Measurements from ENCODE around the gene NCKAP5L.

The NCKAP5L gene

DNA sequence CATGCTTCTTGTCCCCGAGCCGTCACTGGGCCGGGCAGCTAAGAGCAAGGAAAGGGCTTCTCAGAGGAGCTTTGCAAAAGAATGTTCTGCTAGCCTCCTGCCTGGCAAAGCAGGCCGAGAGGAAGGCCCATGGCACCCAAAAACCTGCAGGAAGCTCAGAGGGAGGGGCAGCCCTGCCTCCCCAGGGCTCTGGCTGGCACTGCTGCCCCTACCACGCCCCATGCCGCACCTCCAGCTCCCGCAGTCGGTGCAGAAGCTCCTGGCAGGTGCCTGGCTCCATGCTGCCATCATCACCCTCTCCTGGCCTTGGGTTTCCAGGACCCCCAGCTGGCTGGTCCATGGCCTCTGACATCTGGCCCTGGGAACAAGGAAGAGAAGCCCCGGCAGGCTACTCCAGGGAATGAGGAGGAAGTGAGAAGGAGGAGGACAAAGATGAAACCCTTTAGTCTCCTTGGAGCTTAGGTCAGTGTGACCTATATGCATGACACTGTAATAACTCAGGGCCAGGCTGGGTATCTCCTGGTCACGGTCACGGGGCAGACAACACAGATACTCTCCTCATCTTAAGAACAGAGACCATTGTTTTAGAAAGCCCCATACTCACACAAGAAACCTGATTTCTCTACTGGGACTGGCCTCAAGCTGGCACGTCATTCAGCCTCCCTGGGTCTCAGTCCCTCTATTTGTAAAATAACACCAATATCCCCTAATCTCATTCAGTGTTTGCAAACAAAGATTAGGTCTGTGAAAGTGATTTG is 24.3 kb downstream of the NCKAP5L start:
- DNase-seq (ENCODE audit: insufficient read length, low spot score), result no peak
- FAIRE-seq, result no peak

DNA sequence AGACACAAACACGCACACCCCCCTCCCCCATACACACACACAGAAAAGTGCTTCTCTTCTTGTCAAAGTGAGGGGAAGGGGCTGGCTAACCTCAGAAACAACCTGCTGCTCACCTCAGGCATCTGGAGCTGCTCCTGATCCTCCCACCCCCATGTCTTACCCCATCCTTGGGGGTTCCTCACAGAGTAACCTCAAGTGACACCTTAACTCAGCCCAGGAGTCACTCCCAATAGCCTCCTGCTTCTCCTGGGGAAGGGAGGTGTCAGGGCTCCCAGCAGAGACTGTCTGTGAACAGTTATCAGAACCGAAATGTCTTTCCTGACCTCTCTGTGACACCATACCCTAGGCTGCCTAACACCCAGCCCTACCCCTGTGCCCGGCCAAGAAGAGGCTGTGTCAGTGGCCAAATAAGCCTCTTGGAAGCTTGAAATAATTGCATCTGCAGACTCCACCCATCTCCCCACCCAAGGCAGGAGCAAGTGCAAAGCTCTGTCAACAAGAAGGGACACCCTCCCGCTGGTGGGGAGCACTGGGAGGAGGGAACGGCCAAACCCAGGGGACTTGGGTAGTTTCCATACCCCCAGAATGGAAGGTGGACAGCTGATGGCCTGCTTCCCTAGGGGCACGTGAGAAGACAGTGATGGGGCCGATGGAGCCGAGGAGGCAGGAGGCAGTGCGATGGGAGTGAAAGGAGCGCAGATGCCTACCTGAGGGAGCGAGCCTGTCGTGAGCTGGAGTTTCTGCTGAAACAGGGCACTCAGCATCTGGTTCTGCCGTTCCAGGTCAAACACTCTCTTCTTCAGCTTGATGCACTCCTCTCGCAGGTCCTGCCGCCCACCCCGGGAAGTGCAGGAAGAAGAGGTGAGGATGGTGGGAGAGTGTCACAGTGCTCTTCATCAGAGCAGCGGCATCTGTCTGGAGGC is 26.8 kb downstream of the NCKAP5L start:
- DNase-seq (ENCODE audit: insufficient read length, low spot score) (no peak), FAIRE-seq (no peak)

DNA sequence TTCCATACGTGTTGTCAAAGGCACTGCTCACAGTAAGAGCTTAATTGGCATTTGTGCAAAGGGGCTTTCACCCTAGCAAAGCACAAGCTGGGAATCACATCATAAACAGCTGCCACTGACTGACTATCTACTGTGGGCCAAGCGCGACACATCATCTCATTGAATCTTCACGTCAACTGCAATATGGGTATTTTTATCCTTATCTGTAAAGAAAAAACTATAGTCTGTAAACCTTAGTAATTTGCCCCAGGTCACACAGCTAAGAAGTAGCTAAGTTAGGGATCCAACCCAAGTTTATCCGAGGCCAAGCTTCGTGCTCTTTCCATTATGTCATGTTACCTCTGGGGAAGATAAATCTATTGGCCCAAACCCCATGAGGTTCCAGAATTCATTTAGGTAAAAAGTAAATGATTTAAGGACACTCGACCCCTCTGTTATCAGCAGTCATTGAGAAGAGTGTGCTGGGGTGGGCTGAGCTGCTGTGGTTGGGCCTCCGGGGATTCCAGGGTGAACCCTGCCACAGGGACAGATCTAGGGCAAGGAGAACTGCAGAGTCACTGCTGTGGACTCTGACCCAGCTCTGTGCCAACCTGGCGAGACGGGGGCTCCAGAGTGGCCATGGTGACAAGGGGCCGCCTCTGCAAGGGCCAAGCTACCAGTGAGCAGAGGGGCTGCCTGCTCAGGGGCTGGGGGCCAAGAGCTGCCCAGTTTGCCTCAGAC is 27.6 kb downstream of the NCKAP5L start:
- DNase-seq (ENCODE audit: insufficient read length, low spot score), result no peak
- FAIRE-seq, result no peak

DNA sequence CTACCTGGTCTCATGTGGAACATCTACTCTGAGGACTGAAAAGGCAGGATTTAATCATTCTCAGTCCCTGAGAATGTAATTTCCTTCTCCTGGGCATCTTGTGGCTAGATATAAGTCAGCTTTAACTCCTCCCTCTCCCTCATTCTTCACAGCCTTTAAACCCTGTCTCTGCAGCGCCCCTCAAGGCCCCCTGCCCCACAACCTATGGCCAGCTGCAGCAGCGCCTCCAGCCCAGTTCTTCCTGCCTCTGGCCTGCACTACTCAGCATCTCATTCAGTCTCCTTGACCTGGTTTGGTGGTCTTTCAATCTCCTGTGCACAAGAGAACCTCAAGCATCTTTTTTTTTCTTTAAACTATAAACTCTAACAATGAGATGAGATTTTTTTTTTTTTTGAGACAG is 29.3 kb downstream of the NCKAP5L start:
- DNase-seq (ENCODE audit: insufficient read length, low spot score) (no peak), FAIRE-seq (no peak)

DNA sequence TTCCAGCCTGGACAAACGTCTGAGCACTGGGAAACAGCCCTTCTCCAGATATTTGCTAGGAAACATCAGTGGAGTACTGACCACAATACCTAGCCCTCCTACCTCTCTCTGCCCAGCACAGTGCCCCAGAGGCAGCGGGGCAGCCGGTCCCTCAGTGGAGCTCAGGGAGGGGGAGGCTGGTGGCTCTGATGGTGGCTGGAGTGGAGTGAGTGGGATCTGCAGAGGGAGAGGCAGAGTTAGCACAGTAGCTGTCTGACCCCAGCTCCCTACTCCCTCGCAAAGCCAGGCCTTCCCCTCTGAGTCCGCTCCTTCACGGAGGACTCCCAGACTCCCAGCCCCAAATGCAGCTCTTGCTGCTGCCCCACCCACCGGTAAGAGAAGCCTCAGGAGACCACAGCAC is 30.0 kb downstream of the NCKAP5L start:
- DNase-seq (ENCODE audit: insufficient read length, low spot score) (no peak), FAIRE-seq (no peak)

DNA sequence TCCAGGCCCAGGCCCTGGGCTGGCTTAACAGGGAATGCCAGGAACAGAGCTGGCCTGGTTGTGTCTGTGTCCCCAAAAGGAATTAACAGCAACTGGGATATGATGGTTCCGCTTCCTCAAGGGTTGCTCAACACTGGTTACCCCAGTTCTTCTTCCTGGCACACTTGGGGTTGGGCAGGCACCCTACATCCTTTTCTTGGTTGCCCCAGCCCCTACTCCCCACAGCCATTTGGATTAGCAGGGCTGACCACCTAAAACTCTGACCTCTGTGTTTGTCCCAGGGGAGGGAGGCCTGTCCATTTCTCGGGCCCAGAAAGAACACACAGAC is 30.8 kb downstream of the NCKAP5L start:
- FAIRE-seq (no peak), DNase-seq (ENCODE audit: insufficient read length, low spot score) (no peak)

DNA sequence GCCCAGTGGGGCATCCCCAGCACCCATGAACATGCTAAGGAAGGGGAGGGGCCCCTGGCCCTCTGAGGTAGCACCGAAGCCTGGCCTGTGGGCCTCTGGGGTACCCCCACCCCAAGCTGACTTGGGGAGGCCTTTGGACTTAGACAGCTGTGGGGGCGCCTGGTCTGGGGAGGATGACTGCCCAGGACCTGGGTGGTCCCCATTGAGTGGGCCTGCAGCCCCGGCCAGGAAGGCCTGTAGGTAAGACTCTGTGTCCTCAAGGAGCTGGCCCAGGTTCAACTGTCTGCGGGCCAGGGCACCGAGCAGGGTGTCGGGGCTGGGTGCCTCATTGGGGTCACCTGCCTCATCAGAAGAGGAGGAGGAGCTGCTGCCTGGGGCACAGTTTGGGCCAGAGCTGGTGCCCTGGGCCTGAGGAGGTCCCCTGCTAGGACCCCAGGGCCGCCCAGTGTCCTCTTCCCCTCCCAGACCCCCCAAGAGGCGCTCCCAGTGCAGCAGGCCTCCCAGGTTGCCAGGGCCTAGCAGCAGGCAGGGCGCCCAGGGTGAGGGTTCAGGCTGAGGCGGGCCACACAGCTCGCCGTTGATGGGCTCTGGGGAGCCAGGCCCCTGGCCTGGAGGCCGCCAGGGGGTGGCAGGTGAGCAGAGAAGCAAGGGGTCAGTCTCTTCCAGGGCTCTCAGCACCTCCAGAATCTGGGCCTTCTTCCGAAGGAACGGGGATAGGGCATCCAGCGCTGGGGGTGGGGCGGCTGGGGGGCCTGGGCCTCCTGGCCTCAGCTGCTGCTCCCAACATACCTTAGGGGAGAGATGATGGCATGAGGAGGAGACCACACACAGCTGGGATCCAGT is 31.4 kb downstream of the NCKAP5L start:
- DNase-seq (ENCODE audit: insufficient read length, low spot score), result no peak
- no peak for FAIRE-seq

DNA sequence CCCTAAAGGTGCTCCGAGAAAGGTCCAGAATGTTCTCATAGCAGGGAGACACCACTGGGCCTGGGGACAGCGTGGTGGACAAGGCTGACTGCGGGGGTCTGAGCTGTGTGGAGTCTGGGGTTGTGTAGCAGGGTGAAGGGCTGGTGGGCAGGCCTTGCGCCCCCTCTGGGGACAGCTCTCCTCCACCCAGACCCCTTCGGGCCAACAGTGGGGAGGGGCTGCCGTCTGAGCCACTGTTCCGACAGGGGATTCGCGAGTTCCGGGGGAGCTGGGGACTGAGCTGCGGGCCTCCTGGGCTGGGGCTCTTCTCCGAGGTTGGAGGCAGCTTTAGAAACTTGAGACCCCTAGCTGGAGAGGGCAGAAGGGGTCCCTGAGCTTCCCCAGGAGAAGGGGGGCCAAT is 32.1 kb downstream of the NCKAP5L start:
- FAIRE-seq (no peak), DNase-seq (ENCODE audit: insufficient read length, low spot score) (no peak)

DNA sequence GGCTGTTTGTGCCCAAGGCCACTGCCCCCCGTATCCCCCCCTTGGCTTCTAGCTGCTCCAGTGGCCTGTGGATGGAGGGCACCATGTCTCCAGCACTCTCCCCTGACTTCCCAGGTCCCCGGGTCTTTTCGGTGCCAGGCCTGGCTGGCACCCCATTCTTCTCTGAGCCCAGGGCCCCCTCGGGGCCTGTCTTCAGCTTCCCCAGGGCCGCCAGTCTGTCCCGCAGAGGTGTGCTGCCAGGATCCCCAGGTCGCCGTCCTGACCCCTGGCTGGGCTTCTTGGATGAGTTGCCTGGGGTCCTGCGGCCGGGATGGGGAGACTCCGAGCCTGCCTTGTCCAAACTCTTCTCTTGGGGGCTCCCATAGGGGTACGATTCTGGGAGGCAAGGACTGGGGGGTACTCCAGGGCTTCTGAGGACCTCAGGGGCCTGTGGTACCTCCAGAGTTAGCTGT is 32.5 kb downstream of the NCKAP5L start:
- FAIRE-seq, result no peak
- no peak for DNase-seq (ENCODE audit: insufficient read length, low spot score)

DNA sequence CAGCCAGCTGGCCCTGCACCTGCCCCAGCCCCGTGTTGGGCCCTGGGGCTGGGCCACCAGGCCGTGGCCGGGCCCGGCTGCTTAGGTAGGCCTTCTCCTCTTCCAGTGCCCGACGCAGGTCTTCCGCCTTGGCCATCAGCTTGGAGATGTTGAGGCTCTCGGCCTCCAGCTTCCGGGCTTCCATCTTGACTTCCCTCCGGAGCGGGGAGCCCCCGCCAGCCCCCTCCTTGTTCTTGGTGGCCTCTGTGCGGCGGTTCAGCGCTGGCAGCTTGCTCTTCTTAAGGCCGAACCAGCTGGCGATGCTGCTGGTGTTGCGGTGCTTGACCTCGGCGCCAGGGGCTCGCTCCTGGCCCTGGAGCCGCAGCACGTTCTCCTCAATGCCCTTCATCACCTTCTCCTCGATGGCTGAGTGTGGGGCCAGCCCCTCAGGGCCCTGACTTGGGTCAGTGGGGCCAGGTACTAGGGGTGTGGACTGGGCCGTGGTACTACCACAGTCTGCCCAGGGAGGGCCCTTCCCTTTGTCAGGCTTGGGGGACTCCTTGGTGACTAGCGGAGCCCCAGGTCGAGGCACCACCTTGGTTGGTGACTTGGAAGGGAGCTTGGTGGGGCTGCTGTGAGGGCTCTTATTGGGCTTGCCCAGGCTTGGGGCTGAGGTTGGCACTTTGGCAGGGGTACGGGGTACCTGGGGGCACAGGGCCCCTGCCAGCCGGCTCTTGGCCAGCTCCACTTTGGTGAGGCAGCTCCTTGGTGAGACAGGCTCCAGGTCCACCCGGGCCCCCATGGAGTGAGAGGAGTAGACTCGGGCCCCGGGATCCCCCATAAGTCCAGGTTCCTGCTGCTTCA is 33.2 kb downstream of the NCKAP5L start:
- FAIRE-seq (no peak), DNase-seq (ENCODE audit: insufficient read length, low spot score) (no peak)

DNA sequence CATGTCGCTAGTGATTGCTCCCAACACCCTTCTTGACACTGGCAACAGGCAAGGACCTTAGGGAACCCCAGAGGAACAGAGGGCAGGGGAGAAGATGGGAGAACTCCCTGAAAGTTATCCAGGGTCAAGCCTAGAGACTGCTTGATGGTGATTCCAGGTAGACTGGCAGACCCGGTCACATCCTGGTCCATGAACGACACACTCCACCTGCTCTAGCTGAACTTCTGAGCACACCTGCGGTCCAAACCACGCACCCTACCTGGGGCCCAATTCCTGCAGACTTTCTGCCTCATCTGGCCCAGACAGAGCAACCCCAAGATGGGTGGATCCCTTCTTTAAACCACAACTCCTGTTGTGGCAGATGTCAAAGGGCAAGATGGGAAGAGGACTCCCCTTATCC is 34.2 kb downstream of the NCKAP5L start:
- FAIRE-seq (no peak), DNase-seq (ENCODE audit: insufficient read length, low spot score) (no peak)

DNA sequence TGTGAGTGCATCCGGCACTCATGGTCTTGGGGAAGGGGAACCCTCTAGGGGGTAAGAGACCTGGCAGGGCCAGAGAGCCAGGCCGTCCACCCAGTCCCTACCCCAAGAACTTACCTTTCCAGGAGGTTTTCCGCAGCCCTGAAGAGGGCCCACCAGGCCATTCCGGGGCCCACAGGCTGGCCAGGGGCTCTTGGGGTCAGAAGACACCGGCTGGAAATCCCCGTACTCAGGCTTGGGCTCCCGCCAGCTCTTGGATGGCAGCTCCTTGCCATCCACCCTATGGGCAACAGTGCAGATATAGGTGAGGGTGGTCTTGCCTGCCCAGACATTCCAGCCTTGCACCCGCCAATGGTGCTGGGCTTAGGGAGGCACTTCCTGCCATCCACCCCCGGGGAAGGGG is 34.6 kb downstream of the NCKAP5L start:
- no peak for FAIRE-seq

DNA sequence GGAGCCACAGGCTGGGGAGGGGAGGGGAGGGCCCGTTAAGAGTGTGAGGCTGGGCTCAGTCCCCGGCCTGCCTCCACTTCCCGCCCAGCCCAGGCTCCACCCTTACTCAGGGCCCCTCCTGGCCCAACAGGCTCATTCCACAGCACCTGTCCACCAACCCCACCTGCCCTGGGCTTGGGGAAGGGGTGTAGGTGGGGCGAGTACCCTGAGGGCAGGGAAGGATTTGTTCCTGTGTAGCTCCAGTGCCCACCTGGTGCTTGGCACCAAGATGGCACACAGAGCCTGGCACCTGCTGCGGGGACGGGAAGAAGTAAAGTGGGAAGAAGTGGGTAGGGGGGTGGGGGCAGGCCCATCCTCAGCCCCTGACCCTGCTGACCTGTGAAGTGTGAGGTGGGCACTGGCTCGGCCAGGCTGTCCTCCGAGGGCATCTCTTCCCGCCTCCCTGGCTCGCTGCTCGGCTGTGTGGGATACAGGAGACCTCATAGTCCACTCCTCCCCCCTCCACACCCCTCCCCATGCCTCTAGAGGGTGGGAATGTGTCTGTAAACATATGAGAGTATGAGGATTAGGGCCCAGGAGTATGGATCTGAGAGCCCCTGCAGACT is 35.1 kb downstream of the NCKAP5L start:
- no peak for FAIRE-seq

More for the DNA sequence above, 34.6 kb downstream of the NCKAP5L start:
- no peak for DNase-seq (ENCODE audit: insufficient read length, low spot score)

DNA sequence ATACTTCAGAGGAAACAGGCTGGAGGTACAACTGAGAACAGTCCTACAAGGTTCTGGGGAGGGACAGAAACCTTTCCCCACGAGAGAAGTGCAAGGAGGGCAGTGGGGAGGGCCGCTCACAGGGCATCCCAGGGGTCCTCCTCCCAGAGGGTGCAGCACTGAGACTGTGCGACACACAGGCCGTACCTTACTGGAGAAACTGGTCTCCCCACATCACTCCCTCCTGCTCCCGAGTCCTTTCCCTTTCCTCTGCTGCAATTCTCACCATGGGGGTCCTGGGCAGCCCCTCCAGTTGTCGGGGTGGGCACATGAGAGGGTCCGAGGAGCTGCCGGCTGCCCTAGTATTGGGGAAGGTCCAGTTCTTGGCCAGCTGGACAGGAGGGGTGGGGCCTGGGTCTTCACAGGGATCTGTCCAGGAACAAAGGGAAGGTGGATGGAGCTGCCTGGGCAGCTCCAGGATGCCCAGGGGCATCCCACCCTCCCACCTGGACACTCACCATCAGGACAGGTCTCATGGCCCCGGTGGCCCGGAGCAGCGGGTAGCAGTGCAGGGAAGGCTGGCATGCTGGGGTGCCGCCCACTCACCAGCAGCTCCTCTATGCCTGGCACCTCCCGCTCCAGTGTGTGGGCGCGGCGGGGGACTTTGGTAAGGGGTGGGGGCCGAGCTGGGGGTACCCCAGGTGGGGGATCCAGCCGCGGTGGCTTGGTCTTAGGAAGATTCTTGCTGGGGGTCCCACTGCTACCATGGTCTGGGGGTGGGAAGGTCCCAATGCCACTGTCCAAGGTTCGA is 35.8 kb downstream of the NCKAP5L start:
- DNase-seq (ENCODE audit: insufficient read length, low spot score), result no peak
- FAIRE-seq, result no peak

More for the DNA sequence above, 35.1 kb downstream of the NCKAP5L start:
- no peak for DNase-seq (ENCODE audit: insufficient read length, low spot score)

DNA sequence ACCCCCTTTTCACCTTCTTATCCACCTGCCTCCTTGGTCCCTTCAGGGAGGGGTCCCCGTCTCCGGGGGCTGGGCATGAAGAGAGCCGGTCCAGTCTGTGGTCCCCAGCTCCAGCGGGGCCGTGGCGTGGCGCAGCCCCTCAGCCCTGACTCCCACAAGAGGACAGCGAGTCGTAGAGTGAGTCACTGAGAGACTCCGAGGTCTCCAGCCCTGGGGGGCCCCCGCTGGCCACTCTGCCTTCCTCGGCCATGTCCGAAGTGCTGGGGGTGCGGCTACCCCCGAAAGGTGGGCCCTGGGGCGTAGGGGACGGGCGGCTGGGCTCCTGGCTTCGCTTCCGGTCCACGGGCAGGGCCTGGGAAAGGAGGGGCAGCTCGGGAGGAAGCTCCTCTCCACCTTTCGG is 36.5 kb downstream of the NCKAP5L start:
- no peak for DNase-seq (ENCODE audit: insufficient read length, low spot score)

DNA sequence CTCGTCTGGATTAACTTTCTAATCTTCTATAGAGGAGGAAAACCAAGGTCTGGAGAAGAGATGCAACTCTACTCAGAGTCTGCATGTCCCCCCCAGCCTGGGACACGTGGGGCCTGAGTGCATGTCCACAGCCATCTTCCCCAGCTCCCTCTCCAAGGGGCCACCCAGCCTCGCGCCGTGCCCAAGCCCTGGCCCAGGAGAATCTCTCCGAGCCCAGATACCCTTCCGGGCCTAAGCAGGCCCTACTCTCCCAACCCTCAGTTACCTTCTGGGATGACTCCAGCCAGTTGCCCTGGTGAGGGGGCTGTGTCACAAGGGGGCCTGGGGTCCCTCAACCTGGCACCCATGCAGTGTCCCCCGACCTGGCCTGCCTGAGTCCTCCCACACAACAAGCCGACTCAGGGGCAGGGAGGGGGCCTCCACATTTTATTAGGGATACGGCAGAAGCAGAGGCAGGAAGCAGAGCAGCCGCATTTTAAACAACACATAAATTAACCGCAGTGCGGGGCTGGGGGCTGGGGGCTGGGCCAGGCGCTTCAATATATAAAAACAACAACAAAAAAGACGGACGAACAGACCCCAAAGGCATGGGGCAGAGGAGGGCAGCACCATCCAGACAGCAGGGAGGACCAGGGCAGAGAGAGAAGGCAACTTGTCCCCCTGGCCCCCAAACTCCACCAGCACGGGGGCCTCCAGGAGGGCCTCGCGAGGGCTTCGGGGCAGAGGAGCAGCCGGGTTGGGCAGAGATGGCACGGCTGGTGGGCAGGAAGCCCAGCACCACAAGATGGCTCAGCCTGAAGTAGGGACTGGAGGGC is 37.3 kb downstream of the NCKAP5L start:
- DNase-seq (ENCODE audit: insufficient read length, low spot score) (no peak), FAIRE-seq (no peak)

More for the DNA sequence above, 36.5 kb downstream of the NCKAP5L start:
- FAIRE-seq, result no peak

DNA sequence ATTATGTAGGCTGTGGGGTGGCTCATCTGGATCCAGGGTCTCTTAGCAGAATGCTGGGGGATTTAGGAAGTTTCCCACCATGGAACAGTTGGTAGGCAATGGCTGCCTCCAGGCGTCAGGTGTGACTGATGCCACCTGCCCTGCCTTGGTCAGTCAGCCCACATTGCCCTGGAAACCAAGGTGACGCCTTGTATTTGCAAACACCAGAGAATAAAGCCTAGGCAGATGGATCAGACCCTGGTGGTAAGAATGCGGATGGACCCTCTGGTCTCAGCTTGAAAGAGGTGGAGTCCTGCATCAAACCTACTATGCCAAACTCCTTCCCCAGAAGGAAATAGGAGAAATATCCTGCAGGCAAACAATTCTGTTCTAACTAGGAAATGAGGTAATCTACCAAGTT is 38.2 kb downstream of the NCKAP5L start:
- no peak for DNase-seq (ENCODE audit: insufficient read length, low spot score)
- FAIRE-seq, result no peak

All from HTR-8/SVneo (cell line).